OCI-LY7 (cell line): Measurements from ENCODE around the gene PSD4. TPM values are rescaled to one million over a fixed set of nuclear protein-coding genes. Genes with fewer than 3 reads are reported as not detected.

Experiments used
- BruUV-seq: library from RNA; stranded (reverse); fragments of 400-500 nt; replicated peaks from 2 replicates; lab custom pipeline; 2021; lab: Mats Ljungman, UMichigan
- CTCF ChIA-PET: fragments of 300-600 bp; sonication (Branson Sonifier 250); formaldehyde crosslinking; loops from one replicate; lab custom pipeline; 2022; ENCODE audit warnings: antibody characterized with exemption; ENCODE audit not compliant: unreplicated experiment; lab: Charles Lee
- POLR2A ChIA-PET: fragments of 300-600 bp; sonication (Branson Sonifier 250); formaldehyde crosslinking; loops from one replicate; lab custom pipeline; 2022; ENCODE audit warnings: antibody characterized with exemption; lab: Charles Lee
- DNase-seq: peaks from one replicate; pipeline ENCODE4 v3.0.0-alpha.2; 2015; ENCODE audit warnings: low spot score
- H2AFZ ChIP-seq: fragments of 200-600 bp; sonication (generic), shearing (Covaris generic); 2 replicates; pipeline ENCODE4 v1.6.1; 2014; ENCODE audit warnings: mild to moderate bottlenecking, antibody characterized with exemption, low read length, moderate library complexity
- H3K27ac ChIP-seq: fragments of 200-600 bp; sonication (generic); 2 replicates; pipeline ENCODE4 v1.5.1; 2014; ENCODE audit warnings: mixed run types, low read depth, mild to moderate bottlenecking, moderate library complexity, low read length, inconsistent platforms; ENCODE audit not compliant: poor library complexity, severe bottlenecking
- H3K36me3 ChIP-seq: fragments of 200-600 bp; sonication (generic); 2 replicates; pipeline ENCODE4 v1.6.1; 2014; ENCODE audit warnings: mild to moderate bottlenecking, antibody characterized with exemption, low read length, moderate library complexity, mixed read lengths; ENCODE audit not compliant: insufficient read depth
- H3K4me1 ChIP-seq: fragments of 200-600 bp; sonication (generic); 2 replicates; pipeline ENCODE4 v1.5.1; 2014; ENCODE audit warnings: mild to moderate bottlenecking, low read length; ENCODE audit not compliant: insufficient read depth, poor library complexity, severe bottlenecking
- H3K4me2 ChIP-seq: fragments of 200-600 bp; sonication (generic); 2 replicates; pipeline ENCODE4 v1.6.1; 2014; ENCODE audit warnings: mild to moderate bottlenecking, low read length
- H3K4me3 ChIP-seq: fragments of 200-600 bp; sonication (generic); 2 replicates; pipeline ENCODE4 v1.5.1; 2014; ENCODE audit warnings: mild to moderate bottlenecking, low read depth, low read length; ENCODE audit not compliant: poor library complexity, severe bottlenecking
- H3K79me2 ChIP-seq: fragments of 200-600 bp; sonication (generic); 2 replicates; pipeline ENCODE4 v1.6.1; 2016; ENCODE audit warnings: low read depth, mild to moderate bottlenecking, low read length, moderate library complexity, mixed read lengths; ENCODE audit not compliant: insufficient read depth
- H3K9me2 ChIP-seq: fragments of 200-600 bp; sonication (generic); 2 replicates; pipeline ENCODE4 v1.6.1; 2016; ENCODE audit warnings: mild to moderate bottlenecking, low read length, mixed read lengths; ENCODE audit not compliant: insufficient read depth
- H3K9me3 ChIP-seq: fragments of 200-600 bp; sonication (generic); 2 replicates; pipeline ENCODE4 v1.6.1; 2014; ENCODE audit warnings: mild to moderate bottlenecking, mixed run types, low read length, mixed read lengths
- H4K20me1 ChIP-seq: fragments of 200-600 bp; sonication (generic); 2 replicates; pipeline ENCODE4 v1.6.1; 2014; ENCODE audit warnings: mild to moderate bottlenecking, antibody characterized with exemption, low read length, moderate library complexity, mixed read lengths; ENCODE audit not compliant: insufficient read depth
- EZH2phosphoT487 ChIP-seq: fragments of 200-600 bp; sonication (generic); IDR thresholded peaks from 2 replicates; pipeline ENCODE4 v1.6.1; 2018; ENCODE audit warnings: low read depth, borderline replicate concordance, mild to moderate bottlenecking, mixed run types, antibody characterized with exemption, low read length, moderate library complexity, mixed read lengths
- intact Hi-C: fragments of 100-400 bp; cut with micrococcal nuclease; formaldehyde crosslinking; loops from one replicate; pipeline ENCODE4 v1.10.0; 2022; ENCODE audit not compliant: unreplicated experiment
- total RNA-seq, 2 experiments: library from RNA; depleted of rRNA in 1 of 2; stranded (reverse); fragments of >200 nt in 1 of 2; shearing (Covaris generic) in 1 of 2; gene quantifications; 2 replicates each; pipeline ENCODE4 v1.2.3, GENCODE V29; 2014 to 2022
- TF ChIP-seq, protein P1 (sequence below): fragments of 200-600 bp; sonication (generic); conservative IDR thresholded peaks from 2 replicates; pipeline ENCODE4 v1.5.1; 2014; ENCODE audit warnings: mild to moderate bottlenecking, antibody characterized with exemption, low read length, moderate library complexity, mixed read lengths

Gene PSD4
- total RNA-seq, 2 experiments from 2014 or later = 99.6 to 100 TPM

DNA sequence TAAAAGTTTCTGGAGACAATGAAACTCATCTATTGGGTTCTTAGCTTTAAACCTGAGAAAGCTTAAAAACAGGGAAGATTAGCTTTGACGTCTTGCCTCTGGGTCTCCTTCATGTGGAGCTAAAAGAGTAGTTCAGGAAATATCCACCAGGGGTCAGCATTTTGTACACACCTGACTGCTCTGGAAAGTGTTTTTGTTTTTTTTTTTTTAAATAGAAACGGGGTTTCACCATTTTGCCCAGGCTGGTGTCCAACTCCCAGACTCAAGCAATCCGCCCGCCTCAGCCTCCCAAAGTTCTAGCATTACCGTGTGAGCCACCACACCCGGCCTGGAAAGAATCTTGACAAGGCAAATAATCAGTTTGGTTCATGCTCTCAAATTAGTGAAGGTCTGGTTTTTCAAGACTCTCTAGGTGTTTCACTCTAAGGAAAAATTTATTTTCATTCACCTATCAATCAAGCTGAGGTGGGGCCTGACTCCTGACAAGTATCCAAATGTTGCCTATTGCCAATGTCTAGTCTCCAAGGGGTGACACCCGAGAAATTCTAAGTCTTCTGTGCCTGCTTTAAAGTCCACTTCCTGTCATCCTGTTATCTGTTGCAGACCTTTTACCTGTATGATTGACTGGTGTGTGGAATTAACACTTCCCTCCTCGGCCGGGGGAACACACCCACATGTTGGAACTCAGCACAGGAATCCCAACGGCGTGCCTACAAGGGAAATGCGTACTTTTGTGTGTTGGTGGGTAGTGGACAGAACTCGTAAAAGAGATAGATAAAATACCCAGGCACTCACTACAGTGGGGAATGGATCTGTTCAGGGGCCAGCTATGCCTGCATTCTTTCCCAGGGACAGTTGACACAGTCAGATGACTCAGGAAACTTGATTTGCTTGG, 35.1 kb upstream of the PSD4 start:
- Histone ChIP-seq H3K36me3 (no peaks in the 10 kb centered on the region), H3K4me1 (peaks cover 7% of the 10 kb centered on the region), H3K9me3 (no peaks in the 10 kb centered on the region), H3K79me2 (no peaks in the 10 kb centered on the region), H2AFZ (peak overlapping the region; percentile 97), H4K20me1 (no peaks in the 10 kb centered on the region), H3K4me2 (peak overlapping the region; percentile 62), H3K9me2 (no peaks in the 10 kb centered on the region), H3K27ac (no peak overlapping the region), H3K4me3 (peak overlapping the region; percentile 19)
- peak; percentile 83 for DNase-seq
- intact Hi-C loops = loop anchor here (1.0 to 5.0 kb wide), 3 partner anchors 36 to 252 kb away; no protein-coding TSS in a partner anchor
- ChIA-PET POLR2A (interaction anchor here (0.5 to 2.5 kb wide), 6 partner anchors 11 to 242 kb away, joined by 3 to 25 read pairs (median 4); partner anchors contain the start of gene PSD4), CTCF (interaction anchor here (0.8 to 2.8 kb wide), 9 partner anchors 10 to 251 kb away, joined by 3 to 17 read pairs (median 3); partner anchors contain the start of gene PSD4)
- BruUV-seq = no TSS peak
- TF ChIP-seq, protein P1, sequence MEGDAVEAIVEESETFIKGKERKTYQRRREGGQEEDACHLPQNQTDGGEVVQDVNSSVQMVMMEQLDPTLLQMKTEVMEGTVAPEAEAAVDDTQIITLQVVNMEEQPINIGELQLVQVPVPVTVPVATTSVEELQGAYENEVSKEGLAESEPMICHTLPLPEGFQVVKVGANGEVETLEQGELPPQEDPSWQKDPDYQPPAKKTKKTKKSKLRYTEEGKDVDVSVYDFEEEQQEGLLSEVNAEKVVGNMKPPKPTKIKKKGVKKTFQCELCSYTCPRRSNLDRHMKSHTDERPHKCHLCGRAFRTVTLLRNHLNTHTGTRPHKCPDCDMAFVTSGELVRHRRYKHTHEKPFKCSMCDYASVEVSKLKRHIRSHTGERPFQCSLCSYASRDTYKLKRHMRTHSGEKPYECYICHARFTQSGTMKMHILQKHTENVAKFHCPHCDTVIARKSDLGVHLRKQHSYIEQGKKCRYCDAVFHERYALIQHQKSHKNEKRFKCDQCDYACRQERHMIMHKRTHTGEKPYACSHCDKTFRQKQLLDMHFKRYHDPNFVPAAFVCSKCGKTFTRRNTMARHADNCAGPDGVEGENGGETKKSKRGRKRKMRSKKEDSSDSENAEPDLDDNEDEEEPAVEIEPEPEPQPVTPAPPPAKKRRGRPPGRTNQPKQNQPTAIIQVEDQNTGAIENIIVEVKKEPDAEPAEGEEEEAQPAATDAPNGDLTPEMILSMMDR = peak; percentile 88
- no peak for TF ChIP-seq EZH2phosphoT487

DNA sequence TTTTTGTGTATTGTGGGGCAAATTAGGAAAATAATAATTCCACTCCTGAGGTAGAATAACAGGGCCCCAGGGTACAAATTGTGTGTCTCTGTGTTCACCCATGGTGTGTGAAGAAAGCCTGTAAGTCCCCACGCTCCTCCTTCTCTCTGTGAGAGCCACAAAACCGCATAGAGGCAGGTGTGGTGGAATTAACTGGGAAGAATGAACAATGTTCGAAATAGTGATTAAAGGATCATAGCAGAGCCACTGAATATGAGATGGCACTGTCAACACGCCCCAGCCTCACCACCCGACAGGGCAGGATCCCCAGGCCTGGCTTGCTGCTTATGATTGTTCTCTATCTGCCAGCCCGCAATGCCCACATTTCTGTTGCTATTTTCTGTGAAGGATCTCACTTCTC, 32.3 kb upstream of the PSD4 start:
- intact Hi-C loops = no loop called here
- TF ChIP-seq, protein P1 = no peak
- no peak for TF ChIP-seq EZH2phosphoT487
- BruUV-seq = no TSS peak
- Histone ChIP-seq H2AFZ (no peak overlapping the region), H3K36me3 (no peaks in the 10 kb centered on the region), H3K9me3 (no peaks in the 10 kb centered on the region), H3K4me1 (peaks cover 7% of the 10 kb centered on the region), H3K4me2 (no peak overlapping the region), H3K79me2 (no peaks in the 10 kb centered on the region), H3K4me3 (no peak overlapping the region), H3K9me2 (no peaks in the 10 kb centered on the region), H4K20me1 (no peaks in the 10 kb centered on the region), H3K27ac (no peak overlapping the region)
- POLR2A ChIA-PET = no interaction called here
- no peak for DNase-seq
- CTCF ChIA-PET = no interaction called here
